ENCODE measurements around the gene ROCK2.

The ROCK2 gene

DNA sequence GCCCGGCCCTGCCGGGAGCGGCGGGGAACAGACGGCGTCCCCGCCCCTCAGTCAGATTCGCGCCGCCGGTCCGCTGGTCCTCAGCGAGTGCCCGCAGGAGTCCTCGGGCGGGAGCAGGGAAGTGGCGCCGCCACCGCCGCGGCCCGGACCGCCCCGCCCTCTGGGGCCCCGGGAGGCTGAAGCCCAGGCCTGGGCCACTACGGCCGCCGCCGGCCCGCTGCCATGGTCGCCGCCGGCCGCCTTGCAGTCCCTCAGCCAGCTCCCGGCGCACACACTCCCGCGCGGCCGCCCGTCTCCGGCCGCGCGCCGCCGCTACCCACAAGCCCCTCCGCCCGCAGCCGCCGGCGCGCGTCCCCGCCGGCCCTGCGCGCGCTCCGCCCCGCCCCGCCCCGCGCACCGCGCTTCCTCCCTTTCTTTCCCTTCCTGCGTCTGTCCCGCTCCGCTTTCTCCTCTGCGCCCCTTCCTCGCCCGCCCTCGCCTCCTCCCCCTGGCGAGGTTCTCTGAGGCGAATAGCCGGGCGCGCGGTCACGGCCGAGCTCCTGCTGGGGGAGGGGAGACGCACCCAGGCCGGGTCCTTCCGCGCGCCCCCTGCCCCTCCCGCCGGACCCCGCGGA, at the start of gene ROCK2:
TSS of gene ROCK2 (minus strand) at position 295 of the 614 bp plus-strand sequence. CDS start 500 bp downstream, outside the sequence.
- DNase-seq (ENCODE audit: low read depth): peak; percentile 56

DNA sequence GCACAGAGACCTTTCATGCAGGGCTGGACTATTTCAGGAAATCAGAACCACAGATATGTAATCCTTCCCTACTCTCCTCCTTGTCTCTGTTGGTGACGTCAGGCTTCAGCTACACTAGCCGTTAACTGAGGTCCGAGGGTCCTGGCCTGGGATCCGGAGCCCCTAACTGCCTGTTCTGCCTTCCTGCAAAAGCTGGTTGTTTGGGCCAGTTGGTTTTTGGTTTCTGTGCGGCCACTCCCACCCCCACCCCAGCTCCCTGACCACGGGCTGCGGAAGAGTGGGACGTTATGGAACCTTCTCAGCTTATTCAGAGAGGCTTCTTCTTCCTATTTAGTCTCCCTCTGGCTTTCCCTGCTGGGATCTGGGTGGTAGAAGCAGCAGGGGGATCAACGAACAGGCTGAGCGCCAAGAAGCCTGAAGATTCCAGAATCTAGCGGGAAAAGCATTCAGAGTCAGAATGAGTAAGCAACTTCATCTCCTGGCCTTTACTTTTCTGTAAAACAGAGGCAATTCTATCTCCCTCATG, 49.3 kb upstream of the ROCK2 start:
- DNase-seq (ENCODE audit: low read depth): no peak

DNA sequence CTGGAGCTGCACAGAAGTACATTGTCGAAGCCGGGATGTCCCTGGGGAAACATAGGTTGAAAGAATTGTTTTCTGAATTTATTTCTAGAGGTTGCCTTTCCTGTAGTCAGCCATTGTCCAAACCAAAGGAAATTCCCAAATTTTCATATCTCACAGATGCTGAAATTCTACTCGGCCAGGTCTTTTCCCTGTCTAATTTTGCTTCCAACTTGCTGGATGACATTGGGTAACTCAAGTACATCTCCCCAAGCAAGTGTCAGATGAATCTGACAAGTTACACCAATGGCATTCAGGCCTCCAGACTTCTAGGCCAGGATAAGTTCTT, 47.5 kb upstream of the ROCK2 start:
- no peak for DNase-seq (ENCODE audit: low read depth)

DNA sequence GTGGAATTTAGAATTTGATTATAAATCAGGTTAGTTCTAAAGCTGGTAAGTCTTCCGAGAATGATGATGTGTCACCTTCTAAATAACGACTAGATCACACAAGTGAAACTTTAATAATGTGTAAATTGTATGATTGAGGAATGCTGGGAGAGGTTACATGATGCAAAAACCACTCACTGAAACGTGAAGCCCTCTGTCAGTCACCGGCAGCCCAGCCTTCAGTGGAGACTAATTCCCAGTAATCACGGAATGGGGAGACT, 45.9 kb upstream of the ROCK2 start:
- no peak for DNase-seq (ENCODE audit: low read depth)

DNA sequence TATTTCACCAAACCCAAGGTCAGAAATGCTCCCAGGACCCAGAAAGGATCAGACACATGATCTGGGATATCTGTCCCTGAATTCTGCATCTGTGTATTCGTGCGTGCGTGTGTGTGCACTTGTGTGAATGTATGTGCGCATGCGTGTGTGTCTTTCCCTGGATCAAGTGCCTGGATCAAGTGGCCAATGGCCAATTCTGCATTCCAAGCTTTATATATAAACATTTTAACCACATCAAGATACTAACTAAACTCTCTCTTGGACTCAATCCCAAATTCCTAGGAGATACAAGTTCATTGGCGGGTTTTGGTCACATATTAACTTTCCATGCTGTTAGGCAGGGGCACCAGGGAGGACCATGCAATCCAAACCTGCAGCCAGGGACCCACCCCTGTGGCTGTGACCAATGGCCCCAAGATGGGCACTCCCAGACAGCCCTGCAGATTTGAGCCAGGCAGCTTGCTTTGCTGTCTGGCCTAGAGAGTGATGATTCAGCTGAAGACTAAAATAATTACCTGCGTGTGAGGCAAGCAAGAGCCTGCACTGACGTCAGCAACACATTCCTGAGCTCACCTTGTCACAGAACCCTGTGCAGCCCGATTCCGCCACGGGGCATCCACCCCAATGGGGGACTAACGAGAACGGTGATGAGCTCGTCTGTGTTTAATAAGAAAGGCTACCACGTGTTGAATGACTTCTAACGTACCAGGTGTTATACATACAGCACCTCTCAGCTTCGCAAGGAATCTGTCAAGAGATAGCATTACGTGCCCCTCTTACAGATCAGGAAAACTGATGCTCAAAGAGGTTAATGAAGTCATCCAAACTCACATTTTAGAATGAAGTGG, 45.3 kb upstream of the ROCK2 start:
- no peak for DNase-seq (ENCODE audit: low read depth)

DNA sequence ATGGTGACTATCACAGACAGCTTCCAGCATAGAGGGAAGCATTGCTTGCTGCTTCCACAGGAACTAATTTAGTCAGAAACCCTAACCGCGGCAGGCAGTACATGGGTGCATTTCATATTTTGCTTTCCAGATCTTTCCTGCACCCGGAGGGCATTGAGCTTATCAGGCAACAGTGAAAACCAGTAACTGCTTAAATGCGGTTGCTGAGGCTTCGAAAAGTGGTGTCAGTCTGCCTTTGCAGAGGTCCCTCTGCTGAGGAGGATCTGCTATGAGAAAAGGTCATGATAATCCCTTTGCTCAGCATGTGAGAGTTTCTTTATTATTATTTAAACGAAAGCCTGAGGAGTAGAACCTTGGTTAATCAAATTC, 44.6 kb upstream of the ROCK2 start:
- DNase-seq (ENCODE audit: low read depth): no peak

DNA sequence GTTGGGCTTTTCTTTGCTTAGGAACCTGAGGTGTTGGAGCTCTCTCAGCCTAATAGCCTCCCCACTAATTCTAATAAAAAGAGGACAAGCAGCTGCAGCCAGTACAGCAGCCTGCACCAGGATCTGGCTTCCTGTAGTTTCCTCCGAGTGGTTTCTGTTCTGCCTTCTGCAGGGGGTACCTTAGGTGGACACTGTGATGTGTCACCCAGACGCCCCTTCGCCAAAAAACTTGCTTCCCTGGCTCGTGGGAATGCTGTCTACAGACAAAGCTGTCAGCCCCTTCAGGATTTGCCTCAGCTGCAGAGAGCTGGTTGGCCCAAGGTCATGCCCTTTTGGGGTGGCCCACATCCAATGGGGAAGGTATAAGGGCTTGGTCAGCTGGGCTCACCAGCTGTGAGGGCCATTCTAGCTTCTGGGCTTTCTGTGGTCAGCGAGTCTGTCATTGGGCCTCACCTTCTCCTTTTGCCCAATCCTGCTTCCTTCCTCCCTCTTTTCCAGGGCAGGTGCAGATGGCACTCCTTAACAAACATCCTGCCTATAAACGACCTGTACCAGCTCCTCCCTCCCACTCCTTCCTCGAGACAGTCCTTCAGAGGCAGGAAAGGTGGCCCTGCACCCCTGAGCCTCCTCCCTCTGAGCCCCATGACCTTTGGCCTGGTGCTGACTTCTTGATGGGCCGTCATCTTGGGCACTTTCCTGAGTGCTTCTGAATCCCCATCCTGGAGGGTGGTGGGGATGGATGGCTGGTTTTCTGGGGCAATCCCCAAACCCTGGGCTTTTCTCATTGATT, 44.0 kb upstream of the ROCK2 start:
- no peak for DNase-seq (ENCODE audit: low read depth)

DNA sequence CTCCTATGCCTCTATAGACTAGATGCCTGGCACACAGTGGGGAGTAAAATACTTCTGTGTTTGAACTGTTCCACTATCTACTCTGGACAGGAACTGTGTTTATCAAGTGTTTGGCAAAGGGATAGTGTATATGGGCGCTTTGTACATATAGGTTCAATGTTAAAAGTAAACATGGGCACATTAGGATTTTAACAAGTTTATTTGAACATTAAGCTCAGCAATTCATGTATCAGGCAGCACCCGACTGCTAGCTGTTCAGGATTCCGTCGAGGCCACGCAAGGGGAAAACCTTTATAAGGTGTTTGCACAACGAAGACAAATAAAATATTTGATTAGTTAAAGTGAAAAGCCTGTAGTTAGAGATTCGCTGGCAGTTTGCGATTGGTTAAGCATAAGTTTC, 43.4 kb upstream of the ROCK2 start:
- no peak for DNase-seq (ENCODE audit: low read depth)

DNA sequence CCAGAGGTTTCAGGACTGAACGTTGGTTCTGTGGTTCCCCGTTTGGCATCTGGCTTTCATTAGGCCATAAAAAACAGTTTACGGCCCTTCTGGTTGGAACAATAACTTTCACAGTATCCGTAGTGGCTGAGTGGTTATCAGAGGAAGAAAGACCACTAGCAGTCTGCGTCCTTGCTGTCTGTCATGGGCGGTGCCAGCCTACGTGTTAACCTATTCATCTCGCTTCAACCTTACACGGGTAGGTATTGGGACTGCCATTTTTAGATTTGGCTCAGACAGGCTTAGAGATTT, 42.6 kb upstream of the ROCK2 start:
- DNase-seq (ENCODE audit: low read depth): no peak

DNA sequence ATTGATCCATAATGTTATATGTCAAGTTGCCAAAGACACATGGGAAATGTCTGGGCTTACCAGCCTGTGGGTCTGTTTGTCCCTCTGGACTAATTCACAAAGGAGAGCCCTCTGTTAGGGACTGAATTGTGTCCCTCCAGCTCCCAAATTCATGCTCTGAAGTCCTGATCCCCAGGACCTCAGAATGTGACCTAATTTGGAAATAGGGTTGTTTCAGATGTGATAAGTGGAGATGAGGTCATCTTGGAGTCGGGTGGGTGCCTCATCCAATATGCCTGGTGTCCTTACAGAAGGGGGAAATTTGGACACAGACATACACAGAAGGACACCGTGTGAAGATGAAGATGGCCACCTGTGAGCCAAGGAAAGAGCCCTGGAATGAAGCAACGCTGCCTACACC, 41.4 kb upstream of the ROCK2 start:
- DNase-seq (ENCODE audit: low read depth): no peak

DNA sequence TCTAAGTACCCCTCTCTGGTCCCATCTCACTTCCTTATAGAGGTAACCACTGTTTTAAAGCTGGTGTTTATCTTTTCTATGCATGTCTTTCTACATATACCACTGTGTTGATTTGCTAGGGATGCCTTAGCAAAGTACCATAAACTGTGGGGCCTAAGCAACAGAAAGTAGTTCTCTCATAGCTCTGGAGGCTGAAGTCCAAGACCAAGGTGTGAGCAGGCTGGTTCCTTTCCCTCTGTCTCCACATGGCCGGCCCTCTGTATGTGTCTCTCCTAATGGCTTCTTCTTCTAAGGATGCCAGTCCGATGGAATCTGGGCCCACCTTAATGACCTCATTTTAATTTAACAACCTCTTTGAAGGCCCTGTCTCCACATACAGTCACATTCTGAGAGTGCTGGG, 40.8 kb upstream of the ROCK2 start:
- no peak for DNase-seq (ENCODE audit: low read depth)

DNA sequence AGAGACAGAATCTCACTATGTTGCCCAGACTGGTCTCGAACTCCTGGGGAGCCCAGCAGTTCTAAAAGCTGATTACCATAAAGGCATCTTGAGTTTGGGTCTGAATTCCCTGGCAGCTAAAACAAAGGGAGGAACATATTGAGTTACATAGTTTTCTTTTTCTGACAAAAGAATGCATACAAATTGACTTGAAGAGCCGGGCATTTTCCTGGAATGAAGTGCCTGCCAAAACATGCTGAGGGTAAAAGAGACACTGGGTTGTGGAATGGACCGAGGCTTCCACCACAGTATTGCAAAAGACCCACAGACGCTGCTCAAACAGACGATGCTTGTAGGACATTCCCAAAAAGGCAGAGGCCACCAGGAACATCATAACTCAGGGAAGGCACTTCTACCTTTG, 35.1 kb upstream of the ROCK2 start:
- DNase-seq (ENCODE audit: low read depth): no peak

DNA sequence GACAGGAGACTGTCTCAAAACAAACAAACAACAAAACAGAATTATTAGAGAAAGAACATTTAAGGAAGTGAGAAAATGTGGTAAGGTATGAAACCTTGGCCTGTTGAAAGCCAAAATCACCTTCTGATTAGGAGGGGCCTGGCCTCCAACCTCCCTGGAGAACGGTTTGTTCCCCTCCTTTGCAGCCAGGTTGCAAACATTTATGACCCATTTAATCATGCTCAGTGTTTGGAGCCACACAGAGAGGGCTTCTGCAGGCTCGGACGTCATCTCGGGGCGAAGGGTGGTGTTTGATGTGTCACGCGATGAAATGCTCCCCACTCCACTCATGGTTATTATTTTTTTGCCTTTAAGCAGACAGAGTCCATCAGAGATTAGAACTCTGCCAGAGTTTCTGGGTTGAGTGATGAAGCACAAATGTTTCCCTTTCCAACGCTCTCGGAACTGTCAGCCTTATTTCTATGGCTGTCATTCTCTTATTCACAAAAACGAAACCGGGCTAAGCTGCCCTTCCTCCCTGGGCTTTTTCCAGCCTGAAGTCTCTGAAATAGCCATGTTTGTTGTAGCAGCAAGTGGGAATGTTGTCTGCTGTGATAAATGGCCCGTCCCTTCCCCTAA, 33.6 kb upstream of the ROCK2 start:
- no peak for DNase-seq (ENCODE audit: low read depth)

DNA sequence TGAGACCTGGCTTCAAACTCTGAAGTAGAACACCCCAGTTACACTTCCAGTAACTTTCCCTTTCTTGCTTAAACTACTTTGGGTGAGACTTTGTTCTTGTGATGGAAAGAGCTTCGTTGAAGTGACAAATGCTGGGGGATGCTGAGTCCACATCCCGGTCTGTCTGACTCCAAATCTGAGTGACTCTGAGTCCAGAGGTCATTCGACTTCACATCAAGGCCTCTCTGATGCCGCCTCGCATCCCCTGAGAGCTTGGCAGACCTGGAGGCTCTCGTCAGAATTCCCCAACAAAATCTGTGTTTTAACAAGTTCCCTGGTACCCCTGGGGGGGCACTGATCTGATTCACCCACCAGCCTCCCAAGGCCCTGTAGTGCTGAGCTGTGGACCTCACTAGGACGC, 31.6 kb upstream of the ROCK2 start:
- DNase-seq (ENCODE audit: low read depth): no peak

DNA sequence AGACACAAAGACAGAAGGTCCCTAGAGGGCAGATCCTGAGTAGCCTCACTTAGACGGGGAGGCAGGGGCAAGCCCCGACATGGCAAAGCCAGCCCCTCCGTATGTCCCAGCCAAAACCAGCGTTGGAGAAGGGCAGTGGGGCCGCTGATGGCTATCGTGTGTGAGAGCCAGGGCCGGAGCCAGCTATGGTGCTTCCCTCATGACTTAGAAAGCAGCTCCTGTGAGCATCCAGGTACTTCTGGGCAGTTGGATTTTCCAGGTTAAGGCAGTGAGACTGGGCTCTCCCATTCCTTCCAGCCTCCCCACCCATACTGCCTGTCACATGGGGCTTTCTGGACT, 31.2 kb upstream of the ROCK2 start:
- DNase-seq (ENCODE audit: low read depth): no peak

DNA sequence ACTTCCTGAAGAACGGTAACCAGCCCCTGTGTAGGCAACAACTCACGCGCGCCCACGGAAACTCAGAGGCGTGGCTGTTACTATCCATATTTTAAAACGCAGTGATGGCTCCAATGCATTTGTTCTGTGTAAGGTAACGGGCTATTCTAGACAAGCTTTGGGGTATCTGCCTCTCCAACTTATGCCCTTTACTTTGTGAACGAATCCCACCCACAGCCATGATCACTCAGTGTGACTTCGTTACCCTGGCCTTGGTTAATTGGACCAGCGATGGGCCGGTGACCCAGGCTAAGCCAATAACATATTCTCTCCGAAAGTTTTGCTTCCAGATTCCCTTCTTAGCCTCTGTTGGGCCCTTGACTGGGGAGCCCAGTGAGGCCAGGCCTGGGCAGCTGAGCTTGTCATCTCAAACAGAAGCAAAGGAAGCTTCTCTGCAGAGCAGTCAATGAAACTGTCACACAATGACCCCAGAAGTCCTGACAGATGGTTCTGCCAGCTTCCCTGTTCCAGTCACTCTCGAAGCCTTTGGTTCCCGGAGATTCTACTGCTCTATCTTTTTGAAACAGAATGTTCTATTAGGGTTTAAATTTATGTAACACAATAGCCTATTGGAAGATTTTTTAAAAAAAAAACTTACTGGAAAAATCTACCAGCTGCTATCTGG, 30.7 kb upstream of the ROCK2 start:
- DNase-seq (ENCODE audit: low read depth): no peak

DNA sequence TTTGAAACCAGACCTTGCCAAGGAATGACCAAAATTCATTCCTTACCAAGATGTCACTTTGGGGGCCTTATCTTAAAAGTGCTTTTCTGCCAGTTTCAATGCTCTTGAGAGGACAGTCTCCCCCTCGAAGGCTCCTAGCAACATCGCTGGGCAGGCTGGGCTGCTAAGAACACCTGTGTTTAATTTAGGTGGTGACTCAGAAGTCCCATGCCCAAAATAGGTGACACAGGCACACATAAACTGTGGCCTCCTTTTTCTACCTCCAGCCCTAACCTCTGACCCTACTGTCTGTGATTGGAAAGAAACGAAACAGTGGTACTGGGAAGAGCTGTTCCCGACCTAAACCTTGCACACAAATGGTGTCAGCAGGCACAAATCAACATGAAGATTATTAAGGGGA, 28.7 kb upstream of the ROCK2 start:
- no peak for DNase-seq (ENCODE audit: low read depth)

DNA sequence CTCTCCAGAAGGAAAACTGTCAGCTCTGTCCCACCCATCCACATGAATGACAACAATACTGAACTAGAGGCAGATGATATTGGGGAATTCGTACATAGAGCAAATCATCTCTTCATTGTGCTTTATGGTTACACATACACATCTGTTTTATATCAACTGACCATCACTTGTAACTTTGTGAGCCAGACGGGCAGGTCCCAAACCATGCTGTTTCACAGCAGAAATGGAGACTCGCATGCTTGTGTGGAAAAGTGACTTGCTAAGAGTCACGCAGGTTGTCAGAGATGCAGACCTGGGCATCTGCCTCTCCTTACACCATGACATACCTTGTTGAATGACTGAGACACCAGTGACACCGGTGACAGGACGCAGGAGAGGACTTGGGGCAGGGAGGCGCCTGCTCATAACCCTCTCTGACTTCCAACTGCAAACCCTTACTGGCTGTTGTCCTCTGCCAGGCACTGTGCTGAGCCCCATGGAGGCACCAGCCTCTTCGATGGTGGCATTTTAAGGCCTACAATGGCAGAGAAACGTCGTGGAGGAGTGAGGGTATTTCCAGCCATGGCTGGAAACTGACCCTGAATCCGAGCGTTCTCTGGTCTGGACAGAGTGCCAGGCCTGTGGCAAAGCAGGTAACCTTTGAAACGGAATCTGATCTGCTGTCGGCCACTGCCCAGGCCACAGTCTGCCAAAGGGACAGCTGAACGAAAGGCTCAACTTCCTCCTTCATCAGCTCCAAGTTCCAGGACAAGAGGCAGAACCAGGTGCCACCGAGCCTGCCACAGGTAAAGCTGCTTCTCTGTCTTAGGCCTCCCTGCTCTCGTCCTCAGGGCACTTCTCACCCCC, 26.9 kb upstream of the ROCK2 start:
- DNase-seq (ENCODE audit: low read depth): no peak

DNA sequence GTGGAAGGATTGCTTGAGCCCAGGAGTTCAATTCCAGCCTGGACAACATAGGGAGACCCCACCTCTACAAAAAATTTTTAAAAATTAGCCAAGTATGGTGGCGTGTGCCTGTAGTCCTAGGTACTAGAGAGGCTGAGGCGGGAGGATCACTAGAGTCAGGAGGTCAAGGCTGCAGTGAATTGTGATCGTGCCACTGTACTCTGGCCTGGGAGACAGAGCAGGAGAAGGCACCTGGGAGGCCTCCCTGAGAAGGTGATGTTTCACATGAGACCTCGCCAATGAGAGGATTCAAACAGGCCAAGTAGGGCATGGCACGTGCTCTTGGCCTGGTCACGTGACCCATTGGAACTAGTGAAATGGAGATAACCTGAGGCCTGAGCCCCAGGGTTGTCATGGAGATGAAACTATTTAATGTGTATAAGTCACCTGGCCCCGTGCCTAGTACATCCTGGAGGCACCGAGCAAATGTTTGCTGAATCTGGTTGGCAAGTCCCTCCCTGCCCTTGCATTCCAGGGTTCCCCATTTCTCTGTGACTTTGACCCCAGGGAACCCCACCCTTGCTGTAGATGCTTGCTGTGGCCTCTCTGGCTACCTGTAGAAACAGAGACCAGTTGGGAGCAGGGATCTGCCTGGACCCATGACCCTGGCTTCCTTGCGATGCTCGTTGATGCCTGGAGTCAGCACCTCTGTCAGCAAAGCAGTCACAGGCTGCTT, 26.1 kb upstream of the ROCK2 start:
- DNase-seq (ENCODE audit: low read depth): no peak

DNA sequence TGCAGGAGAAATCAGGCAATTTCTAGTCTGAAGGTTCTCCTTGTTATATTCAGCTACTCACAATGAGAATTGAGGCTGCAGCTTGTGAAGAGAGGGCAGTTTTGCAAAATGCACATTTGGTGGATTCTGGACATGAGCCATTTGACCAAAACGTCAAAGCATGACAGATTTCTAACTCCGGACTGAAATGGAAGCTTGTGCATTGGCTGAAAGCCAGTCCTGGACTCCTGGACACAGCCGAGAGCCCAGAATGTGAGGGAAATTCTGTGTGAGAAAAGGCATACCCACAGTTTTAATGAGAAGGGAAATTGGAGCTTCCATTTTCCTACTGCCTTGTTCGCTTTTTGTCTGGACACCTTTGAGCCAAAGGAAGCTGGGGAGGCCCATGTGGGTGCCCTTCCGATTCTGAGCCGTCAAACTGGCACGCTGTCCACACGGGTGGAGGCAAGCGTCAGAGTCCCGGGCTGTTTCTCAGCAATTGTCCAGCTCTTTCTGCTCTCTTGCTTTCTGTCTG, 23.7 kb upstream of the ROCK2 start:
- no peak for DNase-seq (ENCODE audit: low read depth)

Measured in activated T-helper 1 cell treated with Interleukin-2 at 50 U/mL for 16 hours (primary cell).